ENCODE results near the gene GRIA4. TPM values are rescaled to one million over a fixed set of nuclear protein-coding genes. Genes with fewer than 3 reads are reported as not detected.

GRIA4 gene
- total RNA-seq, 1 donor from 2014 or later: 0.27 TPM

- Mint-ChIP-seq H3K4me1 (ENCODE audit: low read depth, unreplicated experiment) (no peaks in the 10 kb centered on the region), H3K27me3 (ENCODE audit: low read depth, unreplicated experiment) (no peaks in the 10 kb centered on the region), H3K9me3 (ENCODE audit: unreplicated experiment) (no peaks in the 10 kb centered on the region), H3K4me3 (ENCODE audit: unreplicated experiment) (no peak overlapping the region), H3K36me3 (ENCODE audit: low read depth, unreplicated experiment) (no peaks in the 10 kb centered on the region), H3K27ac (ENCODE audit: unreplicated experiment) (no peak overlapping the region)
- H3K9me3 ChIP-seq (ENCODE audit: insufficient read depth, low read depth, low read length): no peaks in the 10 kb centered on the region
- DNase-seq (ENCODE audit: low read depth) (no peak), FAIRE-seq (no peak)
- no peak overlapping the region for H3K9ac ChIP-seq (ENCODE audit: low read length)
- H3K4me1 ChIP-seq (ENCODE audit: insufficient read depth, low read length): no peaks in the 10 kb centered on the region
- TF ChIP-seq EZH2 (IDR thresholded peaks at IDR 0.05; ENCODE audit: insufficient read depth, low read length): no peak
- no peak for TF ChIP-seq CTCF (IDR thresholded peaks at IDR 0.05; ENCODE audit: insufficient read depth, low read depth, low read length)
- H2AFZ ChIP-seq (ENCODE audit: low read depth, low read length): no peak overlapping the region
- no peaks in the 10 kb centered on the region for H3K36me3 ChIP-seq (ENCODE audit: insufficient read depth, low read length)
- no peak overlapping the region for H3K4me2 ChIP-seq (ENCODE audit: low read length)
- H4K20me1 ChIP-seq (ENCODE audit: insufficient read depth, low read length): no peaks in the 10 kb centered on the region
- H3K79me2 ChIP-seq (ENCODE audit: insufficient read depth, low read length): no peaks in the 10 kb centered on the region
- no peak overlapping the region for H3K27ac ChIP-seq (ENCODE audit: low read depth, low read length)
- H3K4me3 ChIP-seq (ENCODE audit: insufficient read depth, low read depth, low read length): no peak overlapping the region
- H3K27me3 ChIP-seq (ENCODE audit: insufficient read depth, low read length): no peaks in the 10 kb centered on the region
These were observed 179.9 kb downstream of the GRIA4 start for GRCh38 chr11:105789579-105790420.

GRCh38 chr11:105790840-105791239, 181.0 kb downstream of the GRIA4 start:
- no peaks in the 10 kb centered on the region for H3K9me3 Mint-ChIP-seq (ENCODE audit: unreplicated experiment)
- no peak overlapping the region for H3K4me3 Mint-ChIP-seq (ENCODE audit: unreplicated experiment)
- no peaks in the 10 kb centered on the region for H3K4me1 ChIP-seq (ENCODE audit: insufficient read depth, low read length)
- H3K36me3 Mint-ChIP-seq (ENCODE audit: low read depth, unreplicated experiment): no peaks in the 10 kb centered on the region
- H3K4me3 ChIP-seq (ENCODE audit: insufficient read depth, low read depth, low read length): no peak overlapping the region
- TF ChIP-seq EZH2 (IDR thresholded peaks at IDR 0.05; ENCODE audit: insufficient read depth, low read length) (no peak), CTCF (IDR thresholded peaks at IDR 0.05; ENCODE audit: insufficient read depth, low read depth, low read length) (no peak)
- no peak for FAIRE-seq
- no peaks in the 10 kb centered on the region for H3K36me3 ChIP-seq (ENCODE audit: insufficient read depth, low read length)
- H3K4me1 Mint-ChIP-seq (ENCODE audit: low read depth, unreplicated experiment): no peaks in the 10 kb centered on the region
- H3K4me2 ChIP-seq (ENCODE audit: low read length): no peak overlapping the region
- no peak overlapping the region for H3K27ac ChIP-seq (ENCODE audit: low read depth, low read length)
- no peaks in the 10 kb centered on the region for H4K20me1 ChIP-seq (ENCODE audit: insufficient read depth, low read length)
- no peak for DNase-seq (ENCODE audit: low read depth)
- no peaks in the 10 kb centered on the region for H3K9me3 ChIP-seq (ENCODE audit: insufficient read depth, low read depth, low read length)
- no peaks in the 10 kb centered on the region for H3K79me2 ChIP-seq (ENCODE audit: insufficient read depth, low read length)
- no peak overlapping the region for H3K27ac Mint-ChIP-seq (ENCODE audit: unreplicated experiment)
- no peaks in the 10 kb centered on the region for H3K27me3 ChIP-seq (ENCODE audit: insufficient read depth, low read length)
- no peak overlapping the region for H2AFZ ChIP-seq (ENCODE audit: low read depth, low read length)
- no peaks in the 10 kb centered on the region for H3K27me3 Mint-ChIP-seq (ENCODE audit: low read depth, unreplicated experiment)
- H3K9ac ChIP-seq (ENCODE audit: low read length): no peak overlapping the region

GRCh38 chr11:105793092-105793491, 183.2 kb downstream of the GRIA4 start:
- Mint-ChIP-seq H3K27ac (ENCODE audit: unreplicated experiment) (no peak overlapping the region), H3K27me3 (ENCODE audit: low read depth, unreplicated experiment) (no peaks in the 10 kb centered on the region), H3K4me1 (ENCODE audit: low read depth, unreplicated experiment) (no peaks in the 10 kb centered on the region), H3K36me3 (ENCODE audit: low read depth, unreplicated experiment) (no peaks in the 10 kb centered on the region), H3K9me3 (ENCODE audit: unreplicated experiment) (no peaks in the 10 kb centered on the region), H3K4me3 (ENCODE audit: unreplicated experiment) (no peak overlapping the region)
- TF ChIP-seq EZH2 (IDR thresholded peaks at IDR 0.05; ENCODE audit: insufficient read depth, low read length): no peak
- TF ChIP-seq CTCF (IDR thresholded peaks at IDR 0.05; ENCODE audit: insufficient read depth, low read depth, low read length): no peak
- no peak overlapping the region for H2AFZ ChIP-seq (ENCODE audit: low read depth, low read length)
- H4K20me1 ChIP-seq (ENCODE audit: insufficient read depth, low read length): no peaks in the 10 kb centered on the region
- no peaks in the 10 kb centered on the region for H3K4me1 ChIP-seq (ENCODE audit: insufficient read depth, low read length)
- H3K36me3 ChIP-seq (ENCODE audit: insufficient read depth, low read length): no peaks in the 10 kb centered on the region
- H3K4me2 ChIP-seq (ENCODE audit: low read length): no peak overlapping the region
- H3K27me3 ChIP-seq (ENCODE audit: insufficient read depth, low read length): no peaks in the 10 kb centered on the region
- no peak overlapping the region for H3K4me3 ChIP-seq (ENCODE audit: insufficient read depth, low read depth, low read length)
- no peak overlapping the region for H3K9ac ChIP-seq (ENCODE audit: low read length)
- H3K9me3 ChIP-seq (ENCODE audit: insufficient read depth, low read depth, low read length): no peaks in the 10 kb centered on the region
- no peak overlapping the region for H3K27ac ChIP-seq (ENCODE audit: low read depth, low read length)
- H3K79me2 ChIP-seq (ENCODE audit: insufficient read depth, low read length): no peaks in the 10 kb centered on the region
- DNase-seq (ENCODE audit: low read depth) (no peak), FAIRE-seq (no peak)
